ENCODE results near the gene WFDC11.

- peak; percentile 59 for TF ChIP-seq CTCF (IDR thresholded peaks at IDR 0.05; ENCODE audit: poor library complexity)
- no peak for TF ChIP-seq EZH2 (IDR thresholded peaks at IDR 0.05; ENCODE audit: borderline replicate concordance)
- no peak for TF ChIP-seq EZH2phosphoT487 (IDR thresholded peaks at IDR 0.05; ENCODE audit: low read depth, severe bottlenecking, unreplicated experiment)
Observed at GRCh38 chr20:45629496-45630100, 40.4 kb downstream of the WFDC11 start, which contains the start of gene WFDC10A.
